OCI-LY3 (cell line): ENCODE data around the gene BATF.

Experiments
- CTCF ChIP-seq: fragments of 200-600, 300-600 bp; sonication (generic); IDR thresholded peaks from 2 replicates; pipeline ENCODE4 v1.5.1; 2014; ENCODE audit warnings: antibody characterized with exemption, low read length, low read depth
- EZH2phosphoT487 ChIP-seq: fragments of 200-600 bp; shearing (Covaris generic); IDR thresholded peaks from 2 replicates; pipeline ENCODE4 v1.6.1; 2018; ENCODE audit warnings: antibody characterized with exemption, mixed run types, low read depth

- TF ChIP-seq CTCF (no peak), EZH2phosphoT487 (no peak)
Measured at GRCh38 chr14:75591331-75591946, 69.2 kb downstream of the BATF start.
